Measurements from ENCODE around the gene TSPAN18. TPM values are rescaled to one million over a fixed set of nuclear protein-coding genes. Genes with fewer than 3 reads are reported as not detected.

The TSPAN18 gene
- total and polyA plus RNA-seq, 2 experiments from 2014 or later, result 6.0 to 10.6 TPM

GRCh38 chr11:44701276-44701675 is 25.5 kb upstream of the TSPAN18 start (continued):
- TF ChIP-seq ZNF462 (CRISPR knock-in tag; IDR thresholded peaks at IDR 0.05) (no peak), EZH2phosphoT487 (IDR thresholded peaks at IDR 0.05; ENCODE audit: unreplicated experiment) (no peak), ETS1 (IDR thresholded peaks at IDR 0.05) (no peak), STAT1 (IDR thresholded peaks at IDR 0.05; ENCODE audit: unreplicated experiment) (no peak), CTCF (conservative IDR thresholded peaks at IDR 0.05; ENCODE audit: low read depth in 2 of 2) (no peak), ZNF331 (CRISPR knock-in tag; IDR thresholded peaks at IDR 0.05; ENCODE audit: low read depth) (no peak), EZH2 (IDR thresholded peaks at IDR 0.05; ENCODE audit: low read depth, unreplicated experiment) (no peak), CREB1 (CRISPR knock-in tag; IDR thresholded peaks at IDR 0.05; ENCODE audit: low read depth) (no peak)

Measured in GM23338 (cell line).